Fibroblast of upper back skin (primary cell): ENCODE results near the gene PLCH2.
"Not testable (repeated sequence)": the region's sequence is repeated elsewhere in the genome, so short reads cannot be mapped to it uniquely, and the experiment has no call there.

Experiments
- DNase-seq: peaks from one replicate; pipeline ENCODE4 v3.0.0-alpha.2; 2013

The PLCH2 gene

GRCh38 chr1:2443277-2444137 is 32.6 kb upstream of the PLCH2 start:
- no peak for DNase-seq

- no peak for DNase-seq
These were observed 31.9 kb upstream of the PLCH2 start for GRCh38 chr1:2444138-2444591.

GRCh38 chr1:2445162-2445822 is 30.8 kb upstream of the PLCH2 start:
- no peak for DNase-seq

- DNase-seq: no peak
These were observed 30.3 kb upstream of the PLCH2 start for GRCh38 chr1:2445823-2446215.

GRCh38 chr1:2446394-2446793 is 29.7 kb upstream of the PLCH2 start:
- DNase-seq: peak; percentile 19

GRCh38 chr1:2446861-2447260 is 29.2 kb upstream of the PLCH2 start:
- no peak for DNase-seq

GRCh38 chr1:2447276-2448097 is 28.6 kb upstream of the PLCH2 start:
- no peak for DNase-seq

- no peak for DNase-seq
These were observed 28.0 kb upstream of the PLCH2 start for GRCh38 chr1:2448098-2448445.

GRCh38 chr1:2449636-2450454 is 26.2 kb upstream of the PLCH2 start:
- no peak for DNase-seq

- DNase-seq: peak; percentile 92
These were observed 24.3 kb upstream of the PLCH2 start for GRCh38 chr1:2451741-2452140.

GRCh38 chr1:2452201-2452931 is 23.7 kb upstream of the PLCH2 start:
- peak; percentile 28 for DNase-seq

- DNase-seq: no peak
These were observed 23.2 kb upstream of the PLCH2 start for GRCh38 chr1:2452932-2453315.

- DNase-seq: no peak
These were observed 21.9 kb upstream of the PLCH2 start for GRCh38 chr1:2454227-2454626.

- no peak for DNase-seq
These were observed 20.3 kb upstream of the PLCH2 start for GRCh38 chr1:2455757-2456156.

- DNase-seq: no peak
These were observed 18.6 kb upstream of the PLCH2 start for GRCh38 chr1:2457444-2457843.

- no peak for DNase-seq
These were observed 17.4 kb upstream of the PLCH2 start for GRCh38 chr1:2458687-2459086.

- DNase-seq: not testable (repeated sequence)
These were observed 16.9 kb upstream of the PLCH2 start for GRCh38 chr1:2459102-2459753.

- DNase-seq: no peak
These were observed 16.3 kb upstream of the PLCH2 start for GRCh38 chr1:2459757-2460156.

- no peak for DNase-seq
These were observed 15.9 kb upstream of the PLCH2 start for GRCh38 chr1:2460203-2460602.

- no peak for DNase-seq
These were observed 14.9 kb upstream of the PLCH2 start for GRCh38 chr1:2460996-2461751.

GRCh38 chr1:2462819-2463218 is 13.3 kb upstream of the PLCH2 start:
- peak; percentile 6 for DNase-seq
